Measurements from ENCODE around the gene APP.

- no peak for TF ChIP-seq CTCF (IDR thresholded peaks at IDR 0.05; ENCODE audit: insufficient read depth, low read length, poor library complexity, severe bottlenecking)
- TF ChIP-seq EZH2phosphoT487 (conservative IDR thresholded peaks at IDR 0.05; ENCODE audit: low read length) = no peak
Observed at GRCh38 chr21:26148071-26148839, 22.3 kb downstream of the APP start.
